Gastroesophageal sphincter (tissue), 3 donors: ENCODE measurements around the gene CCDC28A.

Experiments
- CTCF ChIP-seq, 4 experiments: fragments of 200-600 bp in 2 of 4; fragments of 450-650 bp in 2 of 4; sonication (generic) in 1 of 4; IDR thresholded peaks; one replicate each; pipeline ENCODE4 v1.5.1; 2017 to 2019; ENCODE audit warnings: antibody characterized with exemption in 4 of 4, mild to moderate bottlenecking in 2 of 4, moderate library complexity in 2 of 4
- EP300 ChIP-seq: sonication (generic); formaldehyde crosslinking; IDR thresholded peaks from one replicate; pipeline ENCODE4 v1.6.1; 2017; ENCODE audit warnings: antibody characterized with exemption, mild to moderate bottlenecking
- POLR2A ChIP-seq, 2 donors: fragments of 450-650 bp; IDR thresholded peaks; one replicate each; pipeline ENCODE4 v1.6.1; 2017; ENCODE audit warnings: antibody characterized with exemption in 2 of 2, mild to moderate bottlenecking in 2 of 2, moderate library complexity in 1 of 2
- POLR2AphosphoS5 ChIP-seq: sonication (generic); formaldehyde crosslinking; IDR thresholded peaks from one replicate; pipeline ENCODE4 v1.6.1; 2017; ENCODE audit warnings: antibody characterized with exemption

DNA sequence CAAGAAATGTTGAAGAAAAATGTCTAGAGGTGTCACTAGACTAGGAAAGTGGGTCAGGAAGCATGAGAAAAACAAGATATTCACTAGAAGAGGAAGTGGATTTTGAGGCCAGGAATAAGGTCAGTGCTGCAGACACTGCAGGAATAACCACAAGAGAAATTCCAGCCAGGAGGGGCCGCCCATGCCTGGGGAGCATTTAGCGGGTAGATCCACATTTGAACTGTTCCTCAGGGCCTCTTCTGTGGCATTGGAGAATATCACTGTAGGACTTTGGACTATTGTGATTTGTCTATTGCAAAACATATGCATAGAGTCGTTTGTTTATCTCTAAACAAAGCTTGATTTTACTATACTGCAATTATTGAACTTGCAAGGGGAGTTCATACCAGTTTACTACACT is 49.6 kb upstream of the CCDC28A start:
- TF ChIP-seq CTCF (IDR thresholded peaks at IDR 0.05) (no peak), POLR2A (IDR thresholded peaks at IDR 0.05) (no peak), EP300 (no peak), POLR2AphosphoS5 (no peak)
